DLD1 (cell line): ENCODE data around the gene NDRG3.
"Not testable (repeated sequence)": the region's sequence is repeated elsewhere in the genome, so short reads cannot be mapped to it uniquely, and the experiment has no call there.

Experiments
- in situ Hi-C: cut with HindIII; loops from 2 replicates; pipeline ENCODE4 v1.10.0; 2017; ENCODE audit warnings: low sequenced_read_pairs

NDRG3 gene

GRCh38 chr20:36646678-36647077 lies 99.2 kb downstream of the NDRG3 start:
- in situ Hi-C loops: no loop called here

DNA sequence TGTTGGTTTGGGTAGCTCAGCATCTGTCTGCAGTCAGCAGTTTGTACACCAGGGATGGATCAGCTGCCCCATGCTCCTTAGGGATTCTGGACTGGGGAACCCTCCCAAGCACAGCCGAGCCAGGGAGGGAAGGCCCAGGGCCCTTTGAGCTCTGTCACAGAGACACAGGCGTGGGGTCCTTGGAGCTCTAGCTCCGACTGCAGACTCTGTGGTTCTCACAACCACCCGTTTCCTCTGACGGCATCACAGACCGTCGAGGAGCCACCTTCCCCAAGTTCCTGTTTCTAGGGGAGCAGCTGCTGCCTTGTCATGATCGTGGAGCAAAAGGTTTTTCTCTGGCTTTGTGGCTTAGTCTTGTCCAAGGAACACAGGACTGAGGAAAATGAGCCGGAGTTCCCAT lies 99.9 kb downstream of the NDRG3 start, which contains the start of gene SLA2:
Gene SLA2 (minus strand): TSS at position 199 of the 400 bp plus-strand sequence. CDS start 4,861 bp downstream, outside the sequence.
- in situ Hi-C loops: no loop called here

DNA sequence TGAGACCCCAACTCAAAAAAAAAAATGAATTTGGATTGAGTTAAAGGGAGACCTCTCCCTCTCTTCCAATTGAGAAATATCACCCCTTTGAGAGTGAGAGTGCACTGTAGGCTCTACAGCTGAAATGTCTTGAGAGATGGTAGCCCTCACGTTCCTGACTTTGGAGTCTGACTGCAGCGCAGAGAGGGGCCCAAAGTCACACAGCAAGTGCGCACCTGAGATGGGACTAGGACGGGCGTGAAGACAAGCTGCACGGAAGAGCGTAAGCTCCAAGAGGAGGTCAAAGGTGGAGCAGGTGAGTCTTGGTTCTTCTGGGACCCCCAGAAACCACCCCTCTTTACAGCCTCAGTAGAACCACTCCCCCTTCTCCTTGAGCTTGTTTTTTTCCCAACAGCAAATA lies 100.5 kb downstream of the NDRG3 start:
- in situ Hi-C loops: no loop called here

DNA sequence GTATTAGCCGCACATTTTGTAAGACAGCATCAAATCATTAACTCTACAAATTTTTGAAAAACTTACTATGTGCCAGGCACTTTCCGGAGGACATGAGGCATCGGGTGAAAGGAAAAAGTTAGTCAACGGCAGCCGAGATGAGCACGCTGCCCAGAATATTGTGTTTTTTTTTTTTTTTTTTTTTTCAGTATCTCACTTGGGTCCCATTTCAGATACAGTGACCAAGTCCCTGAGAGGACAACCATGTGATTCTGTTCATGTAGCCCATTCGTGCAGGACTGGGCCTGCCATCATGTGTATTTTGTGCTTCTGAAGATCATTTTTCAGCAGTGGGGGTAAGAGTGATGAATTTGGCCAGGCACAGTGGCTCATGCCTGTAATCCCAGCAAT lies 101.2 kb downstream of the NDRG3 start:
- in situ Hi-C loops: no loop called here

DNA sequence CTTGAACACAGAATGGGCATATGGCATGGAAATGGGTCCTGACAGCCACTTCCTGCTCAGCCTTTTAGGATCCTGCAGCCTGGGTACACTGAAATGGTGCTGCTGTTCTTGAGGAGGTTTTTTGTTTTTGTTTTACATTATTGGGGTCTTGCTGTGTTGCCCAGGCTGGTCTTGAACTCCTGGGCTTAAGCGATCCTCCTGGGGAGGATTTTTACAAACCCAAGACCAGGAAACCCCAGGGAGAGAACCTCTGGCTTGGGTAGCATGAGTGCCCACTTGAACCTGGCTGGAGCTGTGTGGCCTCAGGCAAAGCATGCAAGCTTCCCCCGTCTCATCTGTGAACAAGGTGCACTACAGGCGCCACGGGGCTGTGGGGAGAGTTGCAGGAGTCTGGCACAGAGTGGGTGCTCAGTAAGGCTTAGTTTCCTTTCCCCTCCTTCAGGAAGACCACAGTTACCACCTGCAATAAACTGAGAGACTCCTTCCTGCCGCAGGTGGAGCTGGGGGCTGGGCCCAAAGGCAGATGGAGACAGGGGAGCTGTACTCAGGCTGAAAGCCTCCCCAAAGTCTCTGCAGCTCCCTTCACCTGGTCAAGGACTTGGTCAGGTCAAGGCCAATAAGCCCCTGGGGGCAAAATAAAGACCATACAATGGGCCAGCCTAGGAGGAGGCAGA lies 101.7 kb downstream of the NDRG3 start:
- in situ Hi-C loops: no loop called here

GRCh38 chr20:36642136-36642535 lies 103.8 kb downstream of the NDRG3 start:
- in situ Hi-C loops: no loop called here

DNA sequence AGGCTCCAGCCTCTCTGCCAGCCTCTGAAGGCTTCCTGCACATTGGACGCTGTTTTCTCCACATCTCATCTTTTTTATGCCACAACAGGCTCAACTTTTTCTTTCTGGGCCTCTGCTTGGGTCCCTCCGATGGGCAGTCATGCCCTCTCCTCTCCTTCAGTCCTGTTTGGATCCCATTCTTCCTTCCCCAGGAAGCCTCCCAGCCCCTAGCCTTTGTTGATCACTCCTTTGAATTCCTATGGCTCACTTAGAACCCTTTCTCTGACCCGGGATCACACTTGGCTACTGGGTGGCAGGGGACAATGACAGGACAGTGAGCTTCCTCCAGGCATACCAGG lies 104.4 kb downstream of the NDRG3 start:
- in situ Hi-C loops: no loop called here

DNA sequence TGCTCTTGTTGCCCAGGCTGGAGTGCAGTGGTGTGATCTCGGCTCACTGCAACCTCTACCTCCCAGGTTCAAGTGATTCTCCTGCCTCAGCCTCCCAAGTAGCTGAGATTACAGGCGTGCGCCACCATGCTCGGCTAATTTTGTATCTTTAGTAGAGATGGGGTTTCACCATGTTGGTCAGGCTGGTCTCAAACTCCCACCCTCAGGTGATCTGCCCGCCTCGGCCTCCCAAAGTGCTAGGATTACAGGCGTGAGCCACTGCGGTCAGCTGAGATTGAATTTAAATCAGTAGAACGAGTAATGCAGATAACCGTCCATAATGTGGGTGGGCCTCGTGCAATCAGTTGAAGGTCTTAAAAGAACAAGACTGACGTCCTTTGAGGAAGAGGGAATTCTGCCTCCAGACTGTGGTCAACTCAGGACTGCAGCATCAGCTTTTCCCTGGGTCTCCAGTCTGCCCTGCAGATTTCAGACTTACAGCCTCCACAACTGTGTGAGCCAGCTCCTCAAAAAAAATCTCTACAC lies 107.0 kb downstream of the NDRG3 start:
- in situ Hi-C loops: not testable (repeated sequence)

DNA sequence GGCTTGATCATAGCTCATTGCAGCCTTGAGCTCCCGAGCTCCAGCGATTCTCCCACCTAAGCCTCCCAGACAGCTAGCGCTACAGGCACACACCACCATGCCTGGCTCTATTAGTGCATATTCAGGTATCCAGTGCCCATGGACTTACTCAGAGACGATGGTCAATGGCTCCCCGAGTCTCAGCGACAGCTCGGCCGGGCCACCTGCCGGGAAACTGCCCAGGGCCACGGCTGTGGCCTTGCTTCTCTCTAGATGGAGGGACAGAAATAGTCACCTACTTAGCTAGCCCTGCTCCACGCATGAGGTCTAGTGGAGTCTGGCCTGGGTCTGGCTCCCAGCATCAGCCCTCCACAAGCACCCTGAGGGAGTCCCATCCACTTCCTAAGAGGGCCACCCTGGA lies 111.5 kb downstream of the NDRG3 start:
- in situ Hi-C loops: no loop called here

- in situ Hi-C loops: no loop called here
These were observed 112.6 kb downstream of the NDRG3 start for GRCh38 chr20:36633285-36633772.

DNA sequence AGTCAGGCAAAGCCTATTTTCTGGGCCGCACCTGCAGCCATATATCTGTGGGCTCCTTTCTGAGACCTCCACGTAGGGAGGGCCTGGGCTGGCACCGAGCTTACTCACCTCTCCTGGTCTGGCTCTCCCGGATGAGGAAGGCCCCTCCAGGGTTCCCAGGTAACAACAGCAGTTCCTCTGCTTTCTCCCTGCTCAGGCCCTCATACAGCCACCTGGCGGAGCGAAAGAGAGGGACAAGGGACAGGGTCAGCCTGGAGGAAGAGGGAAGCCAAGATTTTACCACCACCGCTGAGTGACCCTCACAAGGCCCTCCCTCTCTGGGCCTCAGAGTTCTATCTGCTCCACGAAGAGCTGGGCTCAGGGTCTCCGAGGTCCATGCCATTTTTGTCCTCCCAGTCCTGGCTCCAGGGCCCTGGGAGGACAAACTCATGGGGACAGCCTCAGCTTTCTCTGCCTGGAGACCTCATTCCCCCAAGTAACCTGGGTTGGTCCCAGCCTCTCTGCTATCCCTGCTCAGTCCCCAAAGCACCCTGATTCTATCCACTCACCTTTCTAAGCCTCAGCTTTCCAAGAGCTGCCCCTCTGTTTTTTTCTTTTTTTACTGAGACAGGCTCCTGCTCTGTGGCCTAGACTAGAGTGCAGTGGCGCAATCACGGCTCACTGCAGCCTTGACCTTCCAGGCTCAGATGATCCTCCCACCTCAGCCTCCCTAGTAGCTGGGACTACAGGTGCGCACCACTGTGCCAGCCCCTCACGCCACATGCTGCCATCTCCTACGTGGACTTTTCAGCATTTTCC lies 113.2 kb downstream of the NDRG3 start:
- in situ Hi-C loops: no loop called here

DNA sequence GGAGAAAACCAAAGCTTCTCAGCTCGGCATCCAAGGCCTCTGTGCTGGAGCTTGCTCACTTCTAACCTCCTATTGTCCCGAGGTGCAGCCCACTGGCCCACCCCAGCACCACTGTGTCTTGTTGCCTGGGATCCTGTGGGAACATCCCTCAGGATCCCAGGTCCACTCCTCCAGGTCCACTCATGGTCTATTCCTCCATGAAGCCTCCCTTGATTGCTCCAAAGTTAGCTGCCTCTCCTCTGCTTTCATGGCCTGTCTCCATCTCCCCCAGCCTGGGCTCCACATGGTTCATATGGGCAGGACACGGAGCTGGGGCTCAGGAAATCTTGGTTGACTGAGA lies 113.8 kb downstream of the NDRG3 start:
- in situ Hi-C loops: no loop called here

- in situ Hi-C loops: no loop called here
These were observed 114.2 kb downstream of the NDRG3 start for GRCh38 chr20:36631646-36632045.

DNA sequence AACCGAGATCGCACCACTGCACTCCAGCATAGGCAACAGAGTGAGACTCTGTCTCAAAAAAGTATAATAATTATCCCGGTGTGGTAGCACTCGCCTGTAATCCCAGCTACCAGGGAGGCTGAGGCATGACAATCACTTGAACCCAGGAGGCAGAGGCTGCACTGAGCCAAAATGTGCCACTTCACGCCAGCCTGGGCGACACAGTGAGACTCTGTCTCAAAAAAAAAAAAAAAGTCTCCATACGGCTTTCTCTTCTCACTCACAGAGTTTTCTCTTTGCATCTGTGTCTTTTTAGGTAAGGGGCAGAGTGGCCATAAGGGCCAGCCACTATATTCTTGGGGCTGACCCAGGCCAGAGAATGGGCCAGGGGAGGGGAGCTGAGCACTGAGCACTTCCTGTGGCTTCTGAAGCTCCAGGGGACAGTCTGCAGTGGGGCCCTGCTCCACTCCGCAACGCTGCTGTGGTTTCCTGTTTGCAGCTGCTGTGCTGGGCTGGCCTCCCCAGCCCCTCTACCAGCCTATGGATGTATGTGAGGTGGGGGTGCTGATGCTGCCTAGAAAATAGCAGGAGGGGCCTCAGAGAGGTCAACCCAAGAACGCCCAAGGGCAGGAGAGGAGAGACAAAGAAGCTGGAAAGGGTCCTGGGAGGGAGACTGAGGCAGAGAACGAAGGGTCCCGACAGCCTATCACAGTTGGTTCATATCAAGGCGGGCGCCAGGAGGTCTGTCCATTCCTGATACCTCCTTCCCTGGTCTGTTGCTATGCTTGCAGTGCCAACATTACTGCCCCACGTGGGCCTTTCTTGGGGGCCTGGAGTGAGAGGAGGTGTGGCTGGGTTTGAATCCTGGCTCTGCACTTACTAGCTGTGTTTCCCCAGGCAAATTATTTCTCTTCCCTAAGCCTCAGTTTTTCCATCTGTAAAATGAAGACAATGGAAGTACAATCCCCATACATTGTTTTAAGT lies 115.9 kb downstream of the NDRG3 start:
- in situ Hi-C loops: no loop called here

DNA sequence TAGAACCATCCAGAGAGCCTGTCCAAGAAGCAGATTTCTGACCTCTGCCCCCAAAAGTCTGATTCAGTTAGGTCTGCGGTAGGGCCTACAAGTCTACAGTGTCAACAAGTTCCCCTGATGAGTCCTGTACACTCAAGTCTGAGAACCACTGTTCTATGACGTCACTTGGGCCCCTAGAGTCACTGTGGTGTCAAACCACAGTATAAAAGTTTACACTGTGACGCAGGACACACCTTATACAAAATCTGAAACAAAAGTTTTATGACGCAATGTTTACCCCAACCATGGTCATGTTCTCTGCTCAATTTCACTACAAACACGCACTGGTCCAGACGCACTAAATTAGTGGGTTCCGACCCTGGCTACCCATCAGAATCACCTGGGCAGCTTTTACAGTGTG lies 117.8 kb downstream of the NDRG3 start:
- in situ Hi-C loops: no loop called here

GRCh38 chr20:36624944-36625324 lies 121.0 kb downstream of the NDRG3 start:
- in situ Hi-C loops: no loop called here

- in situ Hi-C loops: no loop called here
These were observed 121.6 kb downstream of the NDRG3 start for GRCh38 chr20:36624068-36624943.

DNA sequence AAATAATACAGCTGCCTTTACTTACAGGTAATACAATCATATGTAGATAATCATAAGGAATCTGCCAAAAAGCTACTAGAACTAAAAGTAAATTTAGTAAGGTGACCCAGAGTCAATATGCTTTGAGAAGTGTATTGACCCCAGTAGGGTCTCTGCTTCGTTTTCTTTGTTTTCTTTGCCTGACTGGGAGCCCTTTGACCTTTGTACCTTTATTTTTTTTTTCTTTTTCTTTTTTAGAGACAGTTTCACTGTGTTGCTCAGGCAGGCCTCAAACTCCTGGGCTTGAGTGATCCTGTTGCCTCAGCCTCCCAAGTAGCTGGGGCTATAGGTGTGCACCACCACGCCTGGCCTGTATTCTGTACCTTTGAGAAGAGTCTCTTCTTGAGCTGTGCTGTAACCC lies 122.4 kb downstream of the NDRG3 start:
- in situ Hi-C loops: no loop called here

DNA sequence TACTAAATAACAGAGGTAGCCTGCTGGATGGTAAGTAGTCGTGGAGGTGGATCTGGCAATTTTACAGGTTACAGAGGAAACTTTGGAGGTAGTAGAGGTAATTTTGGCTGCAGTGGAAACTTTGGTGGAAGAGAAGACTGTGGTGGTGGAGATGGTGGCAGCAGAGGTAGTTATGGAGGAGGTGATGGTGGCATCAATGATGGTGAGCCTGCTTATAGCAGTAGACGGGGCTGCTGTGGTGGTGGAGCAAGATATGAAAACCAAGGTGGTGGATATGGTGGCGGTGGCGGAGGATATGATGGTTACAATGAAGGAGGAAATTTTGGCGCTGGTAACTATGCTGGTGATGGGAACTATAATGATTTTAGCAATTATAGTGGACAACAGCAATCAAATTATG lies 125.0 kb downstream of the NDRG3 start:
- in situ Hi-C loops: no loop called here
